Heart left ventricle (tissue), 16 donors: ENCODE measurements around the gene PLOD1. TPM values are rescaled to one million over a fixed set of nuclear protein-coding genes. Genes with fewer than 3 reads are reported as not detected.

Experiments
- ATAC-seq, 4 donors: fragments of 200-7000 bp; cut with Tn5 transposase; one replicate each; pipeline ENCODE4 v1.9.1; 2020 to 2022; ENCODE audit warnings: moderate library complexity in 4 of 4, mild to moderate bottlenecking in 3 of 4, moderate number of reproducible peaks in 1 of 4
- DNase-seq, 5 donors: peaks; one replicate each; pipeline ENCODE4 v3.0.0-alpha.2; 2020
- H3K27ac ChIP-seq, 12 donors: fragments of 200-600 bp; sonication (generic) in 4 of 12; one replicate each; pipeline versions ENCODE4 v1.5.0 to v1.8.0; 2016 to 2022; ENCODE audit warnings: mild to moderate bottlenecking in 2 of 12
- H3K27me3 ChIP-seq, 9 donors: fragments of 200-600 bp; sonication (generic) in 2 of 9; one replicate each; pipeline versions ENCODE4 v1.5.1 to v1.8.0; 2016 to 2022; ENCODE audit warnings: mild to moderate bottlenecking in 3 of 9
- H3K36me3 ChIP-seq, 9 donors: fragments of 200-600 bp; sonication (generic) in 2 of 9; one replicate each; pipeline versions ENCODE4 v1.5.0 to v1.8.0; 2018 to 2022; ENCODE audit warnings: mild to moderate bottlenecking in 2 of 9
- H3K4me1 ChIP-seq, 12 donors: fragments of 200-600 bp; sonication (generic) in 4 of 12; one replicate each; pipeline versions ENCODE4 v1.5.0 to v1.8.0; 2016 to 2022; ENCODE audit warnings: mild to moderate bottlenecking in 3 of 12
- H3K4me3 ChIP-seq, 12 donors: fragments of 200-600 bp; sonication (generic) in 4 of 12; one replicate each; pipeline versions ENCODE4 v1.5.0 to v1.8.0; 2017 to 2022; ENCODE audit warnings: mild to moderate bottlenecking in 9 of 12, moderate library complexity in 4 of 12
- H3K9me3 ChIP-seq, 12 donors: fragments of 200-600 bp; sonication (generic) in 4 of 12; one replicate each; pipeline versions ENCODE4 v1.5.0 to v1.8.0; 2016 to 2022; ENCODE audit warnings: mild to moderate bottlenecking in 1 of 12
- CTCF ChIP-seq, 12 donors: fragments of 200-600 bp; sonication (generic) in 4 of 12; IDR thresholded peaks; one replicate each; pipeline versions ENCODE4 v1.5.0 to v1.8.0; 2018 to 2022; ENCODE audit warnings: antibody characterized with exemption in 12 of 12, mild to moderate bottlenecking in 5 of 12
- POLR2A ChIP-seq, 2 donors: fragments of 450-650 bp; IDR thresholded peaks; one replicate each; pipeline ENCODE4 v1.6.1; 2017; ENCODE audit warnings: antibody characterized with exemption in 2 of 2, mild to moderate bottlenecking in 2 of 2, moderate library complexity in 2 of 2
- WGBS, 4 donors: extraction: QIAGEN DNeasy Blood & Tissue Kit in 2 of 4; methylation state at CpG; one replicate each; pipeline versions ENCODE4 v1.1.5 to v1.1.7; 2013 to 2018; 5-methylcytosine and 5-hydroxymethylcytosine counted together
- intact Hi-C, 10 donors: fragments of 100-400 bp; cut with DNase I; formaldehyde crosslinking; loops; one replicate each; pipeline versions ENCODE4 v1.11.1 to v1.14.2; 2022
- polyA plus RNA-seq, 2 donors: library from polyadenylated mRNA; stranded (reverse); fragments of 200-250 nt; gene quantifications; one replicate each; pipeline ENCODE4 v1.2.3, GENCODE V29; 2013
- total RNA-seq, 9 donors: library from RNA; depleted of rRNA in 2 of 9; stranded (reverse); fragments of >200 nt in 2 of 9; fragmentation: NEBNext Ultra II Directional in 3 of 9; extraction: Animal tissue kit (Norgen Biotek cat#: 25700) in 3 of 9; gene quantifications; one replicate each; pipeline versions ENCODE4 v1.1.0 to v1.2.4, GENCODE V29; 2016 to 2023
- donor health status: ischemic (EF 13 %, LVEDD 7.1; RV severe dilation, severe dysfunction).
- donor health status: healthy with polysubstance abuse.
- donor health status: DM: no; HTN: yes; CAD: no.
- donor health status: DM: no; HTN: no; CAD: no.
- donor health status: ischemic (EF 25% LVEDD 6.9; RV normal size, moderate dysfunction).
- donor health status: ischemic (EF 25% LVEDD 5.7; RV mildly dilated, moderate dysfunction).
- donor health status: healthy.
- donor health status: DM: yes; HTN: yes; CAD: no.
- donor health status: ischemic (EF 35%, LVEDD 5.7; RV mildly dilated, moderate dysfunction).
- donor health status: nonischemic (EF 11% LVEDD 7.7; RV severe dilation, severe dysfunction).
- donor health status: DM: yes; HTN: yes; CAD: no.
- donor health status: PGD.
- donor health status: ischemic (EF 29% LVEDD 5.4; RV normal size, mild dysfunction).
- donor health status: nonischemic (EF 23%, LVEDD 6.1; RV moderate dilation, normal function).

Gene PLOD1
- total and polyA plus RNA-seq, 11 donors = 37.5 to 108 (median 50.1) TPM

- Histone ChIP-seq H3K27me3 (no peaks in the 10 kb centered on the region), H3K9me3 (no peaks in the 10 kb centered on the region), H3K4me3 (no peak overlapping the region), H3K4me1 (peaks cover 0 to 28% (median 14%) of the 10 kb centered on the region in 12 donors), H3K36me3 (peaks cover 4 to 45% (median 34%) of the 10 kb centered on the region in 9 donors), H3K27ac (peak overlapping the region in 6 of 12 donors; percentile 8 to 57 (median 25))
- DNase-seq (peak in 1 of 5 donors; percentile 7), ATAC-seq (no peak)
- intact Hi-C loops = loop anchor here in 1 of 10 donors (5.0 kb wide), 1 partner anchor 33 kb away; the partner anchor contains the start of gene MFN2
- 82 to 92% (median 88%) methylated on average over 10 of the region's 10 CpGs for WGBS, 4 donors
- TF ChIP-seq POLR2A (IDR thresholded peaks at IDR 0.05) = no peak
- no peak for TF ChIP-seq CTCF (IDR thresholded peaks at IDR 0.05)
Measured at GRCh38 chr1:12015001-12015491, 80.5 kb downstream of the PLOD1 start.

- no peak overlapping the region for H3K27ac ChIP-seq
- 88 to 98% (median 95%) methylated on average over 9 of the region's 9 CpGs for WGBS, 4 donors
Measured at GRCh38 chr1:12015499-12015898, 81.0 kb downstream of the PLOD1 start.

GRCh38 chr1:12016182-12016581 is 81.7 kb downstream of the PLOD1 start:
- Histone ChIP-seq H3K36me3 (peaks cover 4 to 34% (median 23%) of the 10 kb centered on the region in 9 donors), H3K9me3 (no peaks in the 10 kb centered on the region), H3K27me3 (no peaks in the 10 kb centered on the region), H3K27ac (no peak overlapping the region), H3K4me3 (no peak overlapping the region), H3K4me1 (peaks cover 0 to 33% (median 19%) of the 10 kb centered on the region in 12 donors)
- no peak for ATAC-seq
- intact Hi-C loops = loop anchor here in 1 of 10 donors (5.0 kb wide), 1 partner anchor 34 kb away; the partner anchor contains the start of gene MFN2
- TF ChIP-seq POLR2A (IDR thresholded peaks at IDR 0.05) (no peak), CTCF (IDR thresholded peaks at IDR 0.05) (no peak)
- 82 to 98% (median 93%) methylated on average over 3 of the region's 3 CpGs for WGBS, 4 donors
- DNase-seq = no peak

More at GRCh38 chr1:12015499-12015898, 81.0 kb downstream of the PLOD1 start:
- Histone ChIP-seq H3K9me3 (no peaks in the 10 kb centered on the region), H3K36me3 (peaks cover 4 to 41% (median 30%) of the 10 kb centered on the region in 9 donors), H3K4me3 (no peak overlapping the region), H3K27me3 (no peaks in the 10 kb centered on the region), H3K4me1 (peaks cover 0 to 32% (median 17%) of the 10 kb centered on the region in 12 donors)
- TF ChIP-seq CTCF (IDR thresholded peaks at IDR 0.05) (no peak), POLR2A (IDR thresholded peaks at IDR 0.05) (no peak)
- ATAC-seq (no peak), DNase-seq (no peak)
- intact Hi-C loops = loop anchor here in 1 of 10 donors (5.0 kb wide), 1 partner anchor 33 kb away; the partner anchor contains the start of gene MFN2

GRCh38 chr1:12019858-12020509 is 85.5 kb downstream of the PLOD1 start:
- ATAC-seq (peak in 2 of 4 donors; percentile 0 to 8), DNase-seq (peak in 1 of 5 donors; percentile 52)
- peak overlapping the region in 11 of 12 donors; percentile 67 to 88 (median 81) for H3K27ac ChIP-seq
- H3K27me3 ChIP-seq = no peaks in the 10 kb centered on the region
- H3K9me3 ChIP-seq = no peaks in the 10 kb centered on the region
- H3K4me3 ChIP-seq = peak overlapping the region; percentile 74 to 98 (median 92)
- intact Hi-C loops = loop anchor here in 2 of 10 donors (1.0 to 5.0 kb wide), 2 partner anchors 38 to 111 kb away; partner anchors contain the start of gene MFN2 (in 1 of the 2)
- TF ChIP-seq CTCF (IDR thresholded peaks at IDR 0.05) (no peak), POLR2A (IDR thresholded peaks at IDR 0.05) (no peak)
- H3K36me3 ChIP-seq = peaks cover 0 to 36% (median 27%) of the 10 kb centered on the region in 9 donors
- WGBS, 4 donors = 13 to 62% (median 16%) methylated on average over 2 to 12 of the region's 12 CpGs
- peaks cover 0 to 12% (median 8%) of the 10 kb centered on the region in 12 donors for H3K4me1 ChIP-seq
